GM12801 (cell line): ENCODE results near the gene FUOM.

Experiments used
- CTCF ChIP-seq: IDR thresholded peaks from one replicate; pipeline ENCODE4 v1.5.1; 2011; ENCODE audit warnings: control low read depth; ENCODE audit not compliant: insufficient read length; ENCODE audit errors: extremely low read depth

The FUOM gene

GRCh38 chr10:133354672-133355240 lies 3.1 kb downstream of the FUOM start:
- TF ChIP-seq CTCF, result no peak

- TF ChIP-seq CTCF, result no peak
Observed at GRCh38 chr10:133353988-133354605, 3.7 kb downstream of the FUOM start.

- no peak for TF ChIP-seq CTCF
Observed at GRCh38 chr10:133353202-133353959, 4.4 kb downstream of the FUOM start.

- no peak for TF ChIP-seq CTCF
Observed at GRCh38 chr10:133351408-133352318, 6.2 kb downstream of the FUOM start.

- TF ChIP-seq CTCF, result no peak
Observed at GRCh38 chr10:133350950-133351329, 6.9 kb downstream of the FUOM start.

- TF ChIP-seq CTCF, result no peak
Observed at GRCh38 chr10:133350283-133350949, 7.4 kb downstream of the FUOM start.
